ENCODE results near the gene SLC5A12.

The SLC5A12 gene

DNA sequence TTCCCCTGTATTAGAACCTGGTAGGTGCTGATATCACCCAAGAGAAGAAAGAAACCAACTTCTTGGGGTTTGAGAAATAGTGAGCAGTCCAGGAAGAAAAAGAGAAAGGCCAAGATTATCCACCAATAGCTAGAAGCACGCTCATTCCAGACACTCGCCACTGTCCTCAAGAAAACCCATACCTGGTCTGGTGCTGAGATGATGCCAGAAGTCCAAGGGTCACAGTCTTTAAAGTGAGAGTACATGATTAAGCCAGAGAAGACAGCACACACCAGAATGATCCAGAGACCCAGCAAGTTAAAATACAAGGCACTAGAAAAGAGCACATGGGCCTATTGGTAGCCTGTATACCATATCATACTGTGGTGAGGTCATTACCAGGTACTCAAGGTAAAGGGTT is 23.6 kb downstream of the SLC5A12 start:
- TF ChIP-seq, protein P1, sequence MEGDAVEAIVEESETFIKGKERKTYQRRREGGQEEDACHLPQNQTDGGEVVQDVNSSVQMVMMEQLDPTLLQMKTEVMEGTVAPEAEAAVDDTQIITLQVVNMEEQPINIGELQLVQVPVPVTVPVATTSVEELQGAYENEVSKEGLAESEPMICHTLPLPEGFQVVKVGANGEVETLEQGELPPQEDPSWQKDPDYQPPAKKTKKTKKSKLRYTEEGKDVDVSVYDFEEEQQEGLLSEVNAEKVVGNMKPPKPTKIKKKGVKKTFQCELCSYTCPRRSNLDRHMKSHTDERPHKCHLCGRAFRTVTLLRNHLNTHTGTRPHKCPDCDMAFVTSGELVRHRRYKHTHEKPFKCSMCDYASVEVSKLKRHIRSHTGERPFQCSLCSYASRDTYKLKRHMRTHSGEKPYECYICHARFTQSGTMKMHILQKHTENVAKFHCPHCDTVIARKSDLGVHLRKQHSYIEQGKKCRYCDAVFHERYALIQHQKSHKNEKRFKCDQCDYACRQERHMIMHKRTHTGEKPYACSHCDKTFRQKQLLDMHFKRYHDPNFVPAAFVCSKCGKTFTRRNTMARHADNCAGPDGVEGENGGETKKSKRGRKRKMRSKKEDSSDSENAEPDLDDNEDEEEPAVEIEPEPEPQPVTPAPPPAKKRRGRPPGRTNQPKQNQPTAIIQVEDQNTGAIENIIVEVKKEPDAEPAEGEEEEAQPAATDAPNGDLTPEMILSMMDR (IDR thresholded peaks at IDR 0.05) = no peak
- no peak for DNase-seq (ENCODE audit: low spot score)
- no peak overlapping the region for H3K4me3 ChIP-seq
- H3K27ac ChIP-seq = no peak overlapping the region

DNA sequence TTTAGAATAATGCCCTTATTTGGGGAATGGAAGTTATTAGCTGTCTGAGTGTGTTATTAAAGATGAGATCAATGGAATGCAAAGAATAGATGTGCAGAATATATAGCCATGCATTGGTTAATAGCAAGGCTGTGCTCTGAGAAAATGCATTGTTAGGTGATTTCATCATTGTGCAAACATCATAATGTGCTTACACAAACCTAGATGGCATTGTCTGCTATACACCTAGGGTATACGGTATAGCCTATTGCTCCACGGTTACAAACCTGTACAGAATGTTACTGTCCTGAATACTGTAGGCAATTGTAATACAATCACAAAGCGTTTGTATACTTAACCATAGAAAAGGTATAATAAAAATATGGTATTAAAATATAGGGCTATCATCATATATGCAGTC is 25.5 kb downstream of the SLC5A12 start:
- TF ChIP-seq, protein P1 (IDR thresholded peaks at IDR 0.05) = no peak
- H3K27ac ChIP-seq = no peak overlapping the region
- DNase-seq (ENCODE audit: low spot score) = no peak
- H3K4me3 ChIP-seq = no peak overlapping the region

DNA sequence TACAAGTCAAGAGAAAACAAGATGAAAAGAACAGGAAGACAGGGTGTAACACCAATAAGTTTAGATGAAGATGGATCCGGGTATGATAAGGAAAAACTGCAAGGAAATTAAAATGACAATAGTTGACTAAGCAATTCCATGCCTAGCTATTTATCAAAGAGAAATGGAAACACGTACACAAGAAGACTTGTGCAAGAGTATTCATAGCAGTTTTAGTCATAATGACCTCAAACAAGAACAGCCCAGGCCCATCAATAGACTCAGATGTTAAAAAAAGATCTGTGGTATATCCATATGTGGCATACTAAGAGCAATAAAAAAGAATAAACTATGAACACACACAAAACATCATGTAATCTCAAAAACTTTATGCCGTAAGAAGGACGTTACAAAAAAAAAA is 33.2 kb downstream of the SLC5A12 start:
- Histone ChIP-seq H3K27ac (no peak overlapping the region), H3K4me3 (no peak overlapping the region)
- TF ChIP-seq, protein P1 (IDR thresholded peaks at IDR 0.05) = no peak
- DNase-seq (ENCODE audit: low spot score) = no peak

DNA sequence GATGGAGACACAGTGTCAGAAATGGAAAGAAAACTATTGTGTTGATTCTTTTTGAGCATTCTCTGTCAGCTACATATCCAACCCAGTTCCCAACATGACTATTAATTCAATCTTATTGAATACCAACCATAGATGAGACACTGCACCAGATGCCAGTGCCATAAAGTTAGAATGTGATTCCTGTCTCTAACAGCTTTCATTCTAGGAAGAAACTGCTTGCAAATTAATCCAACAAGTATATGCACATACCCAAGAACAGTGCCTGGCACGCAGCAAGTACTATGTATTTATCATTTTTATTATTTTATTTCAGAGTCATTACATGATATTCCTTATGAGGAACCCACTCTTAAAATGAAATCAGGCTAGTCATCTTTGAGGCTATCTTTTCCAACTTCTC is 34.5 kb downstream of the SLC5A12 start:
- TF ChIP-seq, protein P1 (IDR thresholded peaks at IDR 0.05) = no peak
- H3K4me3 ChIP-seq = no peak overlapping the region
- DNase-seq (ENCODE audit: low spot score) = no peak
- H3K27ac ChIP-seq = no peak overlapping the region

DNA sequence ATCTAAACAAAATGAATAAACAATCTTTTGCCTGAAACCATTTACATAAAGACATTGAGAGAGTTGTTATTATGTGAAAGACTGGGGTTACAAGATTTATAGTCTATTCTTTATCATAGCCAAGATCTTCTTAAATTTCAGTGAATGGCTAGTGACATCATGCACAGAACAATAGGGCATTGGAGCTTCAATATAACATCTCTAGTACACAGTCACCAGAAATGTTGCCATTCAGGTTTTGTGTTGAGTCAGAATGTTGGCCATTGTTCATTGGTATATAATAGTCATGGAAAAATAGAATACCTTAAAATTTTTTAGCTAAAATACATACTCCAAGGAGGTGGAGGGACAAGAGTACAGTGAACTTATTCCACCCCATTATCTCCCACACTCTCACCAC is 44.3 kb downstream of the SLC5A12 start:
- Histone ChIP-seq H3K4me3 (no peak overlapping the region), H3K27ac (no peak overlapping the region)
- TF ChIP-seq, protein P1 (IDR thresholded peaks at IDR 0.05) = no peak
- no peak for DNase-seq (ENCODE audit: low spot score)

DNA sequence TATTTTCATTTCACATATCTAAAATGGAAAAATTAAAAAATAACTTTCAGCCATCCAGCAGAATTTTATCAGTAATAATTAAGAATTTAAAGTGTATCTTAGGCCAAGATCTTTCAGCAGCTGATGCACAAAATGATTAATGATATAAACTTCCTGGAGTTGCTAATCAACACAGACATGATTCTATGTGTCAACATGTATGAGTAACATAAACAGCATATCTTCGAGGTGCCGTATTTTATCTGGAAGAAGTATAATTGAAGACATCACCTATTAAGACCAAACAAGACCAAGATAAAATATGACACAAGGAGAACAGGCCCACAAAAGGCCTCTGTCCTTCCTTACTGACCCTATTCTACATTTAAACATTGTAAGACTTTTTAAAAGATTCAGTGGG is 45.2 kb downstream of the SLC5A12 start:
- Histone ChIP-seq H3K27ac (no peak overlapping the region), H3K4me3 (no peak overlapping the region)
- DNase-seq (ENCODE audit: low spot score) = no peak
- TF ChIP-seq, protein P1 (IDR thresholded peaks at IDR 0.05) = no peak

DNA sequence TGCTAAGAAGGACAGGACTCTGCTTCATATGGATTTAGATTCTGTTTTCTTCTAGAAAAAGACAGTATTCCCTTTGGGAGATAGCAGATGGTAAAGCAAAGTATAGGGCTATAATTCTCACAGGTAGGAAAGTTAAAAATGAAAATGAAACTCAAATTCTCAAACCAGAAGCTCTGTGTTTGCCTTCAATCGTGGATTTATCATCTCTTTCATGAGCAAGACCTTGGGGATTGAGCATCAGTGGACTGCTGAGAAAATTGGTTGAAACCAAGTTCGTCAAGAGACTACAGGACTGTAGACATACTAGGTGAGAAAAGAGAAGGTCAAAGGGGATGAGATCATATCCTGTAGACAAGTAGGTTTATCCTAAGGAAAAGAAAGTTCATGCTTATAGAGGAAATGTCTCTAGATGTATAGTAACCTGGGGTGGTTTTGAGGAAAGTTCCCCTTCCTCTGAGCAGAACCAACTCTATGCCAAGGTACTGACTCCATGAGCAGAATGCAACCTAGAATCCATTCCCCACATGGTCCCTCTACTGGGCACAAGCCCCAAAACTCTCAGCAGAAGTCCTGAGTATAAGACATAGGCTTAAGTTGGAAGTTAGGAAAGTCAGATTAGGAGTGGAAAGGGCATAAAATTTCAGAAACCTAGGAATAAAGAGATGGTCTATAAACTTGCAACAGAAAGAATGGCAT is 46.5 kb downstream of the SLC5A12 start:
- no peak overlapping the region for H3K27ac ChIP-seq
- TF ChIP-seq, protein P1 (IDR thresholded peaks at IDR 0.05) = no peak
- H3K4me3 ChIP-seq = no peak overlapping the region
- no peak for DNase-seq (ENCODE audit: low spot score)
